K562 (cell line): ENCODE measurements around the gene ACSL3. TPM values are rescaled to one million over a fixed set of nuclear protein-coding genes. Genes with fewer than 3 reads are reported as not detected.

Source experiments
- C11orf30 ChIP-seq: fragments of 450-650 bp; IDR thresholded peaks from 2 replicates; pipeline ENCODE4 v1.6.1; 2016; ENCODE audit warnings: low read depth, mild to moderate bottlenecking
- CEBPG ChIP-seq, 3 experiments: fragments of 200-800 bp in 1 of 3; sonication (Bioruptor generic) in 1 of 3; sonication (generic) in 1 of 3; formaldehyde crosslinking in 1 of 3; IDR thresholded peaks in 2 of 3; conservative IDR thresholded peaks in 1 of 3; 2 replicates each; pipeline versions ENCODE4 v1.6.1 to v1.8.0; 2016 to 2022; ENCODE audit warnings: missing compliant biosample characterization in 2 of 3, missing genetic modification characterization in 2 of 3, mild to moderate bottlenecking in 1 of 3, missing genetic modification reagents in 1 of 3
- MNT ChIP-seq, 2 experiments: fragments of 450-650 bp; conservative IDR thresholded peaks; 2 replicates each; pipeline ENCODE4 v1.6.1; 2017; ENCODE audit warnings: mild to moderate bottlenecking in 2 of 2, moderate library complexity in 2 of 2
- NR2C1 ChIP-seq, 2 experiments: fragments of 450-650 bp; IDR thresholded peaks; 2 replicates each; pipeline ENCODE4 v1.6.1; 2017; ENCODE audit warnings: mild to moderate bottlenecking in 2 of 2, antibody characterized with exemption in 1 of 2, inconsistent platforms in 1 of 2, missing compliant biosample characterization in 1 of 2, missing genetic modification characterization in 1 of 2
- NR2F6 ChIP-seq: fragments of 450-650 bp; formaldehyde crosslinking; IDR thresholded peaks from 2 replicates; pipeline ENCODE4 v1.4.0; 2020; ENCODE audit warnings: mild to moderate bottlenecking
- NRF1 ChIP-seq, 2 experiments: fragments of 450-650 bp; IDR thresholded peaks in 1 of 2; conservative IDR thresholded peaks in 1 of 2; 2 replicates each; pipeline ENCODE4 v1.6.1; 2014; ENCODE audit warnings: mild to moderate bottlenecking in 2 of 2
- PML ChIP-seq: IDR thresholded peaks from 2 replicates; pipeline ENCODE4 v1.6.1; 2012; ENCODE audit warnings: low read length, inconsistent platforms
- PRPF4 ChIP-seq: fragments of 200-400 bp; formaldehyde crosslinking; IDR thresholded peaks from one replicate; pipeline ENCODE4 v1.6.1; 2017; ENCODE audit warnings: low read length, low read depth, mild to moderate bottlenecking; ENCODE audit not compliant: insufficient read depth, poor library complexity, severe bottlenecking
- SMAD4 ChIP-seq: fragments of 250-450 bp; sonication (Bioruptor Pico); conservative IDR thresholded peaks from 2 replicates; pipeline ENCODE4 v1.8.0; 2021; ENCODE audit warnings: inconsistent platforms, mild to moderate bottlenecking, moderate library complexity
- SRSF9 ChIP-seq: fragments of 200-400 bp; formaldehyde crosslinking; IDR thresholded peaks from 2 replicates; pipeline ENCODE4 v1.6.1; 2017; ENCODE audit warnings: low read depth, low read length, borderline replicate concordance
- TEAD2 ChIP-seq: fragments of 450-650 bp; IDR thresholded peaks from 2 replicates; pipeline ENCODE4 v1.6.1; 2016; ENCODE audit warnings: missing genetic modification characterization, control low read depth, missing compliant biosample characterization
- TSHZ1 ChIP-seq: fragments of 250-450 bp; sonication (Bioruptor Pico); IDR thresholded peaks from 2 replicates; pipeline ENCODE4 v1.4.0; 2020; ENCODE audit warnings: mild to moderate bottlenecking, moderate library complexity
- U2AF2 ChIP-seq: fragments of 200-400 bp; formaldehyde crosslinking; optimal IDR thresholded peaks from 2 replicates; pipeline ENCODE3; 2017; ENCODE audit warnings: low read depth, mild to moderate bottlenecking, low read length
- ZNF347 ChIP-seq: fragments of 450-650 bp; formaldehyde crosslinking; IDR thresholded peaks from 2 replicates; pipeline ENCODE4 v1.4.0; 2020; ENCODE audit warnings: low read depth, mild to moderate bottlenecking, moderate library complexity
- ZNF583 ChIP-seq: fragments of 250-450 bp; sonication (Bioruptor Pico); IDR thresholded peaks from 2 replicates; pipeline ENCODE4 v1.4.0; 2020
- ZNF589 ChIP-seq: fragments of 200-800 bp; sonication (Bioruptor generic); IDR thresholded peaks from 2 replicates; pipeline ENCODE4 v1.6.1; 2016; ENCODE audit warnings: low read depth, missing genetic modification characterization, missing compliant biosample characterization
- ZNF644 ChIP-seq: fragments of 200-800 bp; sonication (Bioruptor generic); IDR thresholded peaks from 2 replicates; pipeline ENCODE4 v1.6.1; 2016; ENCODE audit warnings: low read depth, missing genetic modification characterization, missing compliant biosample characterization
- ZNF76 ChIP-seq: fragments of 250-450 bp; sonication (Bioruptor Pico); IDR thresholded peaks from 2 replicates; pipeline ENCODE4 v1.4.0; 2020; ENCODE audit warnings: mild to moderate bottlenecking, moderate library complexity, borderline replicate concordance
- ZNF766 ChIP-seq: fragments of 200-800 bp; sonication (Bioruptor generic); conservative IDR thresholded peaks from 2 replicates; pipeline ENCODE4 v1.6.1; 2016; ENCODE audit warnings: missing genetic modification characterization, missing compliant biosample characterization
- polyA plus RNA-seq, 8 experiments: library from polyadenylated mRNA; depleted of rRNA in 4 of 8; stranded (reverse) in 5 of 8; unstranded in 3 of 8; fragments of >200 nt; fragmentation: Nextera tagmentation in 2 of 8; fragmentation: Illumina TruSeq in 1 of 8; extraction: Ambion mirVana in 2 of 8; extraction: Trizol in 1 of 8; gene quantifications; 2 replicates each; pipeline versions ENCODE4 v1.2.1 to v1.2.3, GENCODE V29; 2011 to 2014; ENCODE audit warnings: inconsistent platforms in 1 of 8, missing spikeins in 1 of 8
- total RNA-seq, 7 experiments: library from RNA; depleted of rRNA in 6 of 7; stranded (reverse); fragments of >200 nt in 6 of 7; fragmentation: Illumina TruSeq in 2 of 7; extraction: Trizol in 2 of 7; gene quantifications; 2 replicates each; pipeline versions ENCODE4 v1.2.1 to v1.2.3, GENCODE V29; 2011 to 2021; ENCODE audit warnings: low replicate concordance in 1 of 7
- TF ChIP-seq, protein P1 (sequence below): fragments of 250-450 bp; sonication (Bioruptor Pico); IDR thresholded peaks from 2 replicates; pipeline ENCODE4 v1.4.0; 2020; ENCODE audit warnings: borderline replicate concordance

Gene ACSL3
- total and polyA plus RNA-seq, 9 of the 15 experiments (the other 6 are each of a cell fraction or from before 2014, with no cell fraction given), result 21.3 to 123 (median 85.2) TPM

GRCh38 chr2:222823183-222823930, 37.5 kb upstream of the ACSL3 start (continued):
- no peak for TF ChIP-seq SRSF9
- TF ChIP-seq U2AF2, result no peak
- TF ChIP-seq CEBPG (CRISPR knock-in tag; IDR thresholded peaks at IDR 0.05), result no peak
- no peak for TF ChIP-seq CEBPG (tag; conservative IDR thresholded peaks at IDR 0.05 in 1 of 2, IDR thresholded peaks at IDR 0.05 in 1 of 2)
- peak; percentile 67; the same call in 1 of the 2 replicates for TF ChIP-seq ZNF766
- TF ChIP-seq TEAD2 (tag), result peak; percentile 56
- TF ChIP-seq, protein P1, sequence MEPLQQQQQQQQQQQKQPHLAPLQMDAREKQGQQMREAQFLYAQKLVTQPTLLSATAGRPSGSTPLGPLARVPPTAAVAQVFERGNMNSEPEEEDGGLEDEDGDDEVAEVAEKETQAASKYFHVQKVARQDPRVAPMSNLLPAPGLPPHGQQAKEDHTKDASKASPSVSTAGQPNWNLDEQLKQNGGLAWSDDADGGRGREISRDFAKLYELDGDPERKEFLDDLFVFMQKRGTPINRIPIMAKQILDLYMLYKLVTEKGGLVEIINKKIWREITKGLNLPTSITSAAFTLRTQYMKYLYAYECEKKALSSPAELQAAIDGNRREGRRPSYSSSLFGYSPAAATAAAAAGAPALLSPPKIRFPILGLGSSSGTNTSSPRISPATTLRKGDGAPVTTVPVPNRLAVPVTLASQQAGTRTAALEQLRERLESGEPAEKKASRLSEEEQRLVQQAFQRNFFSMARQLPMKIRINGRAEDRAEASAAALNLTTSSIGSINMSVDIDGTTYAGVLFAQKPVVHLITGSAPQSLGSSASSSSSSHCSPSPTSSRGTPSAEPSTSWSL, result no peak
- peak; percentile 72 for TF ChIP-seq TSHZ1 (CRISPR knock-in tag)
- no peak for TF ChIP-seq ZNF589 (CRISPR knock-in tag)
- TF ChIP-seq C11orf30, result no peak
- TF ChIP-seq PRPF4, result no peak
- no peak for TF ChIP-seq ZNF347 (CRISPR knock-in tag)
- TF ChIP-seq NR2F6 (CRISPR knock-in tag), result no peak
- TF ChIP-seq MNT (conservative IDR thresholded peaks at IDR 0.05), result no peak
- TF ChIP-seq ZNF583, result peak; percentile 63; the same call in 1 of the 2 replicates
- peak; percentile 66 for TF ChIP-seq SMAD4 (CRISPR knock-in tag)
- TF ChIP-seq NR2C1 (IDR thresholded peaks at IDR 0.05), result no peak
- peak; percentile 83 for TF ChIP-seq NR2C1 (tag; IDR thresholded peaks at IDR 0.05)
- no peak for TF ChIP-seq PML
- TF ChIP-seq ZNF76 (CRISPR knock-in tag), result no peak
- TF ChIP-seq ZNF644 (tag), result 0 out of 2 replicates have a peak, but pooled peaks have one; percentile 53
- no peak for TF ChIP-seq NRF1 (conservative IDR thresholded peaks at IDR 0.05 in 1 of 2, IDR thresholded peaks at IDR 0.05 in 1 of 2)
